Mammary epithelial cell (primary cell): Measurements from ENCODE around the gene SCN3B.

Source experiments
- CTCF ChIP-seq, 2 donors: IDR thresholded peaks in 1 of 2; conservative IDR thresholded peaks in 1 of 2; 2 replicates each; pipeline ENCODE4 v1.5.1; 2011 to 2012; ENCODE audit warnings: inconsistent platforms in 2 of 2, low read length in 2 of 2, mild to moderate bottlenecking in 2 of 2, control low read depth in 1 of 2, low read depth in 1 of 2; ENCODE audit not compliant: insufficient read depth in 1 of 2; ENCODE audit errors: extremely low read depth in 1 of 2
- EZH2 ChIP-seq: IDR thresholded peaks from 2 replicates; pipeline ENCODE4 v1.6.1; 2012; ENCODE audit warnings: low read length, inconsistent platforms, borderline replicate concordance

- TF ChIP-seq CTCF (conservative IDR thresholded peaks at IDR 0.05 in 1 of 2, IDR thresholded peaks at IDR 0.05 in 1 of 2; ENCODE audit: extremely low read depth in 1 of 2, insufficient read depth in 1 of 2, low read depth in 1 of 2, low read length in 2 of 2) (no peak), EZH2 (no peak)
Measured at GRCh38 chr11:123665306-123665705, 10.9 kb upstream of the SCN3B start.
